M059J (cell line): ENCODE data around the gene EDN2. TPM values are rescaled to one million over a fixed set of nuclear protein-coding genes. Genes with fewer than 3 reads are reported as not detected.

Experiments
- DNase-seq: peaks from one replicate; pipeline ENCODE4 v3.0.0-alpha.2; 2012; ENCODE audit warnings: low read depth
- total RNA-seq: library from RNA; depleted of rRNA; stranded (reverse); fragments of >200 nt; shearing (Covaris generic); gene quantifications from 2 replicates; pipeline ENCODE4 v1.2.3, GENCODE V29; 2014

The EDN2 gene
- total RNA-seq, 1 experiment from 2014 or later, result not detected

DNA sequence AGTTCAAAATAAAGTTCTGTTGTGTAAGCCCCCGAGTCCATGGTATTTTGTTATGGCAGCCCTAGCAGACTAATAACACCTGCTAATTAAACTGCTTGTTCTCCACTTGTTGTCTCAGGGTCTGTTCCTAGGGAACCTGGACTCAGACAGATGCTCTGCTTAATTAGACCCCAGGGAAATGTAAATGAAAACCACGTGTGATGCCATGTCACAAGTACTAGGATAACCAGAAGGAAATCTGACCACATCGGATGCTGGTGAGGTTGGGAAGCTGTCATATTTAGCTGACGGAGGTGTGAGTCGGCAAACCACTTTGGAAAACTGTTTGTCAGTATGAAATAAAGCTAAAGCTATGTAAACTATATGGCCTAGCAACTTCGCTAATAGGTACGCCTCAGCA, 19.6 kb downstream of the EDN2 start:
- DNase-seq, result no peak

DNA sequence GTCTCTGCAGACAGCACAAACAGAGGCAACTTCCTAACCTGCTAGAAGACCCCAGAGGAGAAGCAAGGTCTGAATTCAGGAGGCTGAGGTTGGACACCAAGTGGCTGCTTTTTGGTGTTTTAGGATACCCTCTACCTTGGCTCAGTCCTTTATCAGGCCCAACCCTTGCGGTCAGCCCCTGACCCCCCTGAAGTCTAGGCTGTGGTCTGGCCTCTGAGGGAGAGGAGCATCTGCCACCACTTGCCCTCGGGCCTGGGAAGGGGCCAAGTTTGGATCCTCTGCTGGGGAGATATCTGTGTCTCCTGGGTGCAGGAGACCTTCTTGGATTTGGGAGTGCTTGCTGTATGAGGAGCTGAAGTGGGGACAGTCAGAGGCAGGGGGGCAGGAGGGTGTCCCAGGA, 21.0 kb downstream of the EDN2 start:
- DNase-seq, result no peak

DNA sequence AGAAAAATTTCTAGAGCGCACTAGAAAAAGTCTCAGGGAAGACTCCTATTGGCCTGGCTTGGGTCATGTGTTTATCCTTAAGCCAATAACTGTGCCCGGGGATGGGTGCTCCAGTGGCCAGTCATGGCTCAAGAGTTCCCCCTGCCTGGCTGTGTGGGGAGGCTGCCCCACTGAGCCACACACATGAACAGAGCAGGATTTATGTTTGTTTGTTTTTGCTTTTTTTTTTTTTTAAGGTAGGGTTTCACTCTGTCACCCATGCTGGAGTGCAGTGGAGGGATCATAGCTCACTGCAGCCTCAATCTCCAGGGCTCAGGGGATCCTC, 21.8 kb downstream of the EDN2 start:
- no peak for DNase-seq

DNA sequence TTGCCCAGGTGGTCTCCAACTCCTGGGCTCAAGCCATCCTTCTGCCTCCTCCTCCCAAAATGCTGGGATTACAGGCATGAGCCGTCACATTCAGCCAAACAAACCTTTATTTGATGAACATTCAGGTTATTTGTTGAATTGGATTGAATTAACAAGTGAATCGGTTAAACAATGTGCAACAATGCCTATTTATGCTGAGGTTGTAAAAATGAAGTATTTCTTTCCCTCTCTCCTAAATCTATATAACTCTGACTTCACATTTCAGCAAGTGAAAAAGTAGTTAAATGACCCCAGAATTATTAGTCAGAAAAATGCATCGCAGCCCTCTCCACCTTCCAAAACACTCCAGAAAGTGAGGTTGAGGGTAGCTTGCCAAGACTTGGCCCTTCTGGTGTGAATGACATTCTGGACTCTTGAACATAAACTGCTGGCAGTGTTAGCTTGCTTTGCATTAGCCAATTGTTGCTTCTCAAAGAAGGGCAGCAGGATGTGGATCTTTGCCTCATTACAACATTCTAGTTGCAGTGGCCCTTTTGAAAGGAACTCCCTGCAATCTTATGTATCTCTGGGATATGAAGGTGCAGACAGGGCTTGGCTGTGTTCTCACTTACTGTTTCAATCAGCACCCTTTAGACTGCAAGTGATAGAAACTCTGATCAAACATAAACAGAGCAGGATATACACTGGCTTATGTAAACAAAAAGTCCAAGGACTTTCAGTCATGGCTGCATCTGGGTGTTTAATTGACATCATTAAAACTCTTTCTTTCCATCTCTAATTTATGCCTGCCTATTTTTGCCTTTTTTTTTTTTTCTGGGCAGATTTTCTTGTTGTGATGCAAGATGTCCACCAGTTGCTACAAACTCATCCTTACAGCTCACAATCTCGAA, 22.4 kb downstream of the EDN2 start:
- no peak for DNase-seq

DNA sequence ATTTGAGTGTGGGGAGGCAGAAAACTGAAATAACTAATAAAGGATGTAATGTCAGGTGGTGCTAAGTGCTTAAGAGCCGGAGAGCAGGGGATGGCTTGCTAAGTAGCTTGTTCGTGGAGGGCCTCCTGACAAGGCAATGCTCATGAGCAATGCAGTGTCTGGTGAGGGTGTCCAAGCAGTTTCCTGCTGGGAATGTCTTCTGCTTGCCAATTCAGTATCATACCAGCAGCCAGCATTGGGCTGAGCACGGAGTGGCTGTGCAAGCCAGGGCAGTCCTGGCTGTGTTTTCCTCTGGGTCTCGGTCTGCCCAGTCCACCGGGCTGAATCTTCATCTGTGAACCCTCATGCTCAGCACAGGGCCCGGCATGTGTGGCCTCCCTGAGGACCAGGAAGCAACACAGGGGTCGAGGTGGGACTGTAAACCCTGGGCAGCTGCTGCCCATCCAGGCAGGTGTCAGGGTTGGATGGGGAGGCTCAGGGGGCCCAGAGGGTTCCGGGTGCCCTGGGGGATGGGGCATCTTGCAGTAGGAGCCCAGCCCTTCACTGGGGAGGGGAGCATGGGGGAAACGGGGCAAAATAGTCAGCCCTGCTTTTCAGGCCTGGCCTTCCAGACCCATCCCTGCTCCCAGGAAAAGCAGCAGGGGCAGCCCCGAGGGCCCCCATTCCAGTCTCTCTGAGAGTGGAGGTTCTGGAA, 27.5 kb downstream of the EDN2 start:
- DNase-seq, result no peak

DNA sequence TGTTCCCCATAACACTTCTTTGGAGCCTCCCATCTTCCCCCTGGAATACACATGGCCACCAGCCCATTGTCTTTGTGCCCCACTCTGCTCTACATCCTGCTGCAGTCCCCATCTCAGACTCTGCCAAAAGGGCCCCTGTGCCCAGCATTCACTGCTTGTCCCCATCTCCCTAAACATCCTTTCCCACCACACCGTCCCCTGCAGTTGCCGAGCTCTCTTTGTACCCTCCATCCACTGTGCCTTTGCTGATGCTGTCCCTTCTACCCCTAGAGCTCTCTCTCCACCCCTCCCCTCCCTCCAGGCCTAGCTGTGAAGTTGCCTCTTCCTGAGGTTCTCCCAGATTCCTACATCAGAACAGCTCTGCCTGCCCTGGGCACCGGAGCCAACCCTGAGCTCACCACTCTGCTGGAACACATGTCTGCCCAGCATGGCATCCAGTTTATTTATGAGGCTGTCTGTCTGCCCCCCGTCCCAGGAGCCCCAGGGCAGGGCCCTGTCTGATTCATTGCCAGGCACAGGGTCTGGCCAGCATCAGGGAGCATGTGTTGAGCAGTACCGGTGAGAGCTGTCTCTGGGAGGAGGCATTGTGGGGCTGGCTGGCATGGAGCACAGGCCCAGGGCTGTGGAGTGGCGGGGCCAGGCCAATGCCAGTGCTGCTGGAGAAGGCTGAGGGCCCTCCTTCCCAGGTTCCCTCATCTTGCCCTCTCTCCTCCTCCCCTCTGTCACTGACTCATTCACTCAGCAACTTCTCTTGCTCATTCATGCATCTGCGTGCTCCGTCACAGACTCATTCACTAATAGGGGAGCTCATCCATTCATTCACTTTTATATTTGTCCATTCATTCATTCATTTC, 28.8 kb downstream of the EDN2 start:
- DNase-seq, result peak; percentile 90

DNA sequence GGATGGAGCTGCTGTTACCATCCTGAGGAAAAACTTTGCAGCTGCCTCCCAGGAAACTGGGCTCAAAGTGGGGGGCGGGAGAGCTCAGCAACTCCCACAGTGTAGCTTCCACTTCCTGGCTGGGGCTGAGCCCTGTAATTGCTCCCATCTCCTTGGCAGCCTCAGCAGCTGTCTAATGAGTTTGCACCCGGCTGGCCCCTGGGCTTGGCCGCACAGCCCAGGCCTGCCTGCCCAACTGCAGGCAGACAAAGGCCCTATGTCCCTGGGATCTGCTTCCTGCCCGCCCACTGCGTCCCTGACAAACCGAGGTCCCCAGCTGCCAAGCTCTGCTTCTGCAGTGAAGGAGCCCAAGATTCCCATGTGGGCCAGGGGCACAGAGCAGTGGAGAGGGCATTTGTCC, 30.1 kb downstream of the EDN2 start:
- peak; percentile 36 for DNase-seq

- DNase-seq, result no peak
These were observed 31.7 kb downstream of the EDN2 start for GRCh38 chr1:41452704-41453290.

GRCh38 chr1:41450747-41451285, 33.7 kb downstream of the EDN2 start:
- DNase-seq, result peak; percentile 65

DNA sequence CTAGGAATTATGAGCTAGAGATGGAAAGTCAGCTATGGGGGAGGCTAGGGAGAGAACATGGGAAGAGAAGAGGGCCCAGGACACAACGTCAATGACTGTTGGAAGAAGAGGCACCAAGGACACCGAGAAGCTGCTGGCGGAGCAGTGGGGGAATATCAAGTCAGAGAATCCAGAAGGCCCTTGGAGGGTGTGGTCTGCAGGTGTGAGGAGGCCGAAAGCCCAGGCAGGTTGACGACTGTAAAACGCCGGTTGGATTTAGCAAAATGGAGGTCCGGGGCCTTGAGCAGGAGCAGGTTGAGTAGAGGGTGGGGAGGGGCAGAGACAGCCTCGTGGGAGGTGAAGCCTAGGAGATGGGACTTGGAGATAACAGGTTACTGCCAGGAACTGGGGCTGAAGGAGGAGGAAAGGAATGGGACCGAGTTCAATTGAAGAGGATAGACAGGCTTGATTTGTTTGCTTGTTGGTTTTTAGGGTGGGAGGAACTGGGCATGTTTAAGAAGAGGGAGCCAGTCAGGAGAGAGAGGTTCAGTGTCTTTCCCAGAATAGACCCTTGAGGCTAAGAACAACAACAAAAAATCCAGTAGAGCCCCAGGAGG, 35.1 kb downstream of the EDN2 start:
- no peak for DNase-seq

GRCh38 chr1:41448821-41449220, 35.7 kb downstream of the EDN2 start:
- no peak for DNase-seq

DNA sequence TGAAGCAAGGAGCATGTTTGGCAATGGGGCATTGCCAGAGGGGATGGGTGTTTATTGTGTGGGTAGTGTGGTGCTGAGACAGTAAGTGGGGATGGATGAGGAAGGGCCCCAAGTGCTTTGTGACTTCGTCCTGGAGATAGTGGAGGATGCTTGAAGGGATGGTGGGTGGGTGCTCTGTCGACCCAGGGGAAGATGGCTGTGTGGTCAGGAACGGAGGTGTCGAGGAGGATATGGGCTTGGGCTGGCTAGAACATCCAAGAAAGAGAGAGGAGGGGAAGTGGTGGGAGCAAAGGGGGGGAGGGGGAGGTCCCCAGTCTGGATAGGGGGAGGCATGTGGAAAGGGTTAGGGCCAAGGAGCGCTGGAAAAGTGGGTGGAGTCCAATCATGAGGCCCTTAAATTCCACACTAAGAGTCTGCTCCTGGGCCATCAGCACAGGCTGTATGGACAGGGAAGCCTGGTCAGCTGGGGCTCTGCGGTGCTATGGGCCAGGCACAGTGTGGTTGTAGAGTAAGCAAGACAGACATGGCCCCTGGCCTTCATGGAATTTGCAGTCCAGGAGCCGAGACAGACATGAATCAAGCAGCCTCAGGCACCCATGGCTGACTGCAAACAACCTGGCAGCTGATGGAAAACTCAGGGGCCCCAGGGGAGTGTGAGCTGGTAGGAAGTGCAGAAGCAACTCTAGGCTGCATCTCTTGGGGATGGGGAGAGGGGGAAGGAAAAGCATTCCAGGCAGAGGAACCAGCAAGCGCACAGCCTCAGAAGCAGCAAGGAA, 36.3 kb downstream of the EDN2 start:
- peak; percentile 72 for DNase-seq

DNA sequence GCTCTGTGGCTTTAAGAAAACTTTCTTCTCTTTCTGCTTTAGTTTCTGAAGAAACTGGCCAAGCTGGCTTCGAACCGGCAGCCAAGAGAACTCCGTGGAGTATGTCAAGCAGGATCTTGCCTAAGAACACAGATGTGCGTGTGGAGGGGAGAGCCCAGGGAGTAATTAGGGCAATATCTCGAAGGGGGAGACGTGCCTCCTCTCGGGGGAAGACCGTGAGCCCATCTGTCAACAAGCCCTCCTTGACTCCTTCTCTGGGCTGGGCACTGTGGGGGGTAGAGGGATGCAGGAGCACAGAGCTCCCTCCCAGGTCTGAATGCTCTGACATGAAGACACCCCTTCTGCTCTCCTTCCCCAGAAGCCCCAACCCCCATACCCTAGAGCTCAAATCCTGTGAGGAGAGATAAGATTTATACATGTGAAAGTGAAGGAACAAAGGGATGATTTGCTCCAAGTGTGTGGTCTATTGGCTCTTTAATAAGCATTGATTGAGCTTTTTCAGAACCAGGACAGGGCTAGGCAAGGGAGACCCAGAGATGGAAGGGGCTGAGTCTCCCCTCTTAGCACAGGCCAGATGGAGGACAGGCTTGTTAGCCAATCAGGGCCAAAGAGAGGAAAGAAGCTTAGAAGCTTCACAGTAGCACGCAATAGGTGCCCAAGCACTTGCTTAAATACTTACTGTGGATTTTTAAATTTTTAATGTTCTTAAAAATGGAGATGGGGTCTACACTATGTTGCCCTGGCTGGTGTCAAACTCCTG, 37.5 kb downstream of the EDN2 start:
- no peak for DNase-seq

DNA sequence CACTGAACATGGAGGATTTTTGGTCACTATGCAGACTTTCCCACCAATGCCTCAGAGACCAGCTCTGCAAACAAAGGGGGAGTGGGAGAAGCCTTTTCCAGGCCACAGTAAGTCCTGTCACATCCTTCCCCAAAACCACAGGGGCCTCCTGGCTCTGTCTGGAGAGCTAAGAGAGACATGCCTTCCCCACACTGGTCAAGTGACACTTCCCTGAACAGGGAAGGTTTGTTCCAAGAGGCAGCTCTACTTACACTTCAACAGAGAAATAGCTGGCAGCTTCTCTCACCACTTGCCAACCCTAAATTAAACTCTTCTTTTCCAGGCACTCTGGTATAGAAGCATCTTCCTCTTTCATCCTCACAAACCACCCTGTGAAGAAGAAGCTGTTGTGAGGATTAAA, 39.7 kb downstream of the EDN2 start:
- DNase-seq, result no peak

DNA sequence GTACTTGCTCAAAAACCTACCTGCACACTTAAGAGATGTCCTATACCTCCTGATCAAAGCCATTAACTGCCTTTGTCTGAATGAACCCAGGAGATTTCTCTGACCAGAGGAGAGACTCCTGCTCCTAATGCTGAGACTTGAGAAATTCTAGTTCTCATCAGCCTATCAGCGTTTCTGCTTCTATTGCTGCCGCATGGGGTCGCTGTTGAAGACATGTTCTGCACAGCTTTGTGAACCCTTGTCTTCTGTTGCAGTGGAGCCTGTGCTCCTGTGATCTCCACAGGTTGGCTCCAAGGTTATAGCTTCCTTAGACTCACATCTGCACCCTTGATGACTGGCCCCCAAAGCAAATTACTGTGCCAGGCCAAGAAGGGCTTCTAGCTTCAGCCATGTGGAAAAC, 40.2 kb downstream of the EDN2 start:
- DNase-seq, result no peak

- DNase-seq, result peak; percentile 71
These were observed 41.7 kb downstream of the EDN2 start for GRCh38 chr1:41442697-41443251.

GRCh38 chr1:41440321-41441085, 44.0 kb downstream of the EDN2 start:
- DNase-seq, result peak; percentile 29

- no peak for DNase-seq
These were observed 45.2 kb downstream of the EDN2 start for GRCh38 chr1:41439234-41439633.

DNA sequence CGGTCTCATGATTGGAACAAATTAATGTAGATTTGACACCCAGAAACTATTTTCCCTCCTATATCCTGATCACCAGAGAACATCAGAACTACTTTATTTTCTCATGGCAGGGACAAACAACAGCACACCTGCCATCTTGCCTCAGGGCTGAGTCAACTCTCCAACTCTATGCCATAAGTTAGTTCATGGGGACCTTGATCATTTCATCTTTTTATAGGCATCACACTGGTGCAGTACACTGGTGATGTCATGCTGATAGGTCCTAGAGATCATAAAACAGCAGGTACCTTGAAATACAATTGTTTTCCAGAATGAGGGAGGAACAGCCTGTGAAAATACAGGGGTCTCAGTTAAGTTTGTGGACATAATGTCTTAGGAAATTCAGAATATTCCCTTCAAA, 45.8 kb downstream of the EDN2 start:
- no peak for DNase-seq
